Stimulated activated CD4-positive, alpha-beta T cell treated with anti-CD3 and anti-CD28 coated beads, Interleukin-2, amount 100 ng/mL, for 4 hours (primary cell): Measurements from ENCODE around the gene MAGOHB.
"Not testable (repeated sequence)": the region's sequence is repeated elsewhere in the genome, so short reads cannot be mapped to it uniquely, and the experiment has no call there.

Source experiments
- DNase-seq: peaks from one replicate; pipeline ENCODE4 v3.0.0-alpha.2; 2020; ENCODE audit warnings: low read depth

Gene MAGOHB

GRCh38 chr12:10613349-10614055, at the start of gene MAGOHB:
MAGOHB (minus strand) TSS chr12:10613609; CDS start chr12:10613532, 77 bp downstream.
- peak; percentile 97 for DNase-seq

- DNase-seq: no peak
Measured at GRCh38 chr12:10661338-10661737, 47.9 kb upstream of the MAGOHB start.

GRCh38 chr12:10654003-10654402, 40.6 kb upstream of the MAGOHB start:
- no peak for DNase-seq

- no peak for DNase-seq
Measured at GRCh38 chr12:10652192-10652591, 38.8 kb upstream of the MAGOHB start.

GRCh38 chr12:10646576-10646975, 33.2 kb upstream of the MAGOHB start:
- DNase-seq: not testable (repeated sequence)

- no peak for DNase-seq
Measured at GRCh38 chr12:10645910-10646309, 32.5 kb upstream of the MAGOHB start.

GRCh38 chr12:10641735-10642500, 28.5 kb upstream of the MAGOHB start:
- DNase-seq: no peak

- DNase-seq: no peak
Measured at GRCh38 chr12:10638728-10639127, 25.3 kb upstream of the MAGOHB start.

- DNase-seq: no peak
Measured at GRCh38 chr12:10636611-10637010, 23.2 kb upstream of the MAGOHB start.

- no peak for DNase-seq
Measured at GRCh38 chr12:10636124-10636523, 22.7 kb upstream of the MAGOHB start.

GRCh38 chr12:10635306-10635705, 21.9 kb upstream of the MAGOHB start:
- DNase-seq: no peak

GRCh38 chr12:10634427-10634826, 21.0 kb upstream of the MAGOHB start:
- no peak for DNase-seq

GRCh38 chr12:10633541-10633940, 20.1 kb upstream of the MAGOHB start:
- DNase-seq: no peak

- DNase-seq: no peak
Measured at GRCh38 chr12:10632226-10632625, 18.8 kb upstream of the MAGOHB start.

- no peak for DNase-seq
Measured at GRCh38 chr12:10624605-10625004, 11.2 kb upstream of the MAGOHB start.

GRCh38 chr12:10623131-10623530, 9.7 kb upstream of the MAGOHB start:
- no peak for DNase-seq

GRCh38 chr12:10621278-10621677, 7.9 kb upstream of the MAGOHB start:
- DNase-seq: no peak

- no peak for DNase-seq
Measured at GRCh38 chr12:10620078-10620779, 6.8 kb upstream of the MAGOHB start.

- no peak for DNase-seq
Measured at GRCh38 chr12:10618338-10618987, 5.1 kb upstream of the MAGOHB start.

- DNase-seq: no peak
Measured at GRCh38 chr12:10617863-10618262, 4.5 kb upstream of the MAGOHB start.

GRCh38 chr12:10615532-10615931, 2.1 kb upstream of the MAGOHB start:
- DNase-seq: no peak

- no peak for DNase-seq
Measured at GRCh38 chr12:10614056-10614370, 604 bp upstream of the MAGOHB start.

GRCh38 chr12:10612984-10613348, 443 bp downstream of the MAGOHB start:
- no peak for DNase-seq
